GM15510 (cell line): ENCODE measurements around the gene TPM4.

Source experiments
- POLR2A ChIP-seq: IDR thresholded peaks from 3 replicates; pipeline ENCODE4 v1.6.1; 2011; ENCODE audit warnings: borderline replicate concordance; ENCODE audit not compliant: insufficient read length; ENCODE audit errors: extremely low read depth

TPM4 gene

GRCh38 chr19:16057062-16057461 lies 19.2 kb upstream of the TPM4 start:
- no peak for TF ChIP-seq POLR2A

GRCh38 chr19:16060294-16060693 lies 16.0 kb upstream of the TPM4 start:
- TF ChIP-seq POLR2A, result no peak

GRCh38 chr19:16061943-16062342 lies 14.4 kb upstream of the TPM4 start:
- TF ChIP-seq POLR2A, result no peak

GRCh38 chr19:16062789-16063188 lies 13.5 kb upstream of the TPM4 start:
- no peak for TF ChIP-seq POLR2A

GRCh38 chr19:16064209-16064889 lies 11.9 kb upstream of the TPM4 start:
- no peak for TF ChIP-seq POLR2A

GRCh38 chr19:16066611-16067104 lies 9.6 kb upstream of the TPM4 start:
- no peak for TF ChIP-seq POLR2A

- TF ChIP-seq POLR2A, result no peak
Observed at GRCh38 chr19:16067205-16067938, 8.9 kb upstream of the TPM4 start.

- no peak for TF ChIP-seq POLR2A
Observed at GRCh38 chr19:16068696-16069259, 7.5 kb upstream of the TPM4 start.

- no peak for TF ChIP-seq POLR2A
Observed at GRCh38 chr19:16069813-16070365, 6.4 kb upstream of the TPM4 start.

- TF ChIP-seq POLR2A, result peak; percentile 60
Observed at GRCh38 chr19:16070366-16070990, 5.8 kb upstream of the TPM4 start.

- TF ChIP-seq POLR2A, result no peak
Observed at GRCh38 chr19:16071072-16071691, 5.1 kb upstream of the TPM4 start.

GRCh38 chr19:16073481-16073880 lies 2.8 kb upstream of the TPM4 start:
- no peak for TF ChIP-seq POLR2A

- no peak for TF ChIP-seq POLR2A
Observed at GRCh38 chr19:16073988-16074387, 2.3 kb upstream of the TPM4 start.
